ENCODE measurements around the gene DOK6.
"Not testable (repeated sequence)": the region's sequence is repeated elsewhere in the genome, so short reads cannot be mapped to it uniquely, and the experiment has no call there.

DOK6 gene

GRCh38 chr18:69872661-69873060, 472.0 kb downstream of the DOK6 start:
- DNase-seq (ENCODE audit: low read depth) = no peak

- no peak for DNase-seq (ENCODE audit: low read depth)
Measured at GRCh38 chr18:69874058-69874457, 473.4 kb downstream of the DOK6 start.

GRCh38 chr18:69876490-69876889, 475.8 kb downstream of the DOK6 start:
- DNase-seq (ENCODE audit: low read depth) = no peak

GRCh38 chr18:69878213-69878933, 477.7 kb downstream of the DOK6 start:
- DNase-seq (ENCODE audit: low read depth) = no peak

GRCh38 chr18:69879051-69879450, 478.4 kb downstream of the DOK6 start:
- not testable (repeated sequence) for DNase-seq (ENCODE audit: low read depth)

- DNase-seq (ENCODE audit: low read depth) = no peak
Measured at GRCh38 chr18:69880083-69880482, 479.4 kb downstream of the DOK6 start.

GRCh38 chr18:69882965-69883668, 482.4 kb downstream of the DOK6 start:
- DNase-seq (ENCODE audit: low read depth) = no peak

- no peak for DNase-seq (ENCODE audit: low read depth)
Measured at GRCh38 chr18:69883781-69884180, 483.1 kb downstream of the DOK6 start.

GRCh38 chr18:69885355-69885754, 484.7 kb downstream of the DOK6 start:
- DNase-seq (ENCODE audit: low read depth) = no peak

GRCh38 chr18:69885841-69886531, 485.3 kb downstream of the DOK6 start:
- no peak for DNase-seq (ENCODE audit: low read depth)

GRCh38 chr18:69887256-69887655, 486.6 kb downstream of the DOK6 start:
- no peak for DNase-seq (ENCODE audit: low read depth)

GRCh38 chr18:69889009-69889408, 488.3 kb downstream of the DOK6 start:
- no peak for DNase-seq (ENCODE audit: low read depth)

- DNase-seq (ENCODE audit: low read depth) = no peak
Measured at GRCh38 chr18:69890558-69890957, 489.9 kb downstream of the DOK6 start.

- DNase-seq (ENCODE audit: low read depth) = no peak
Measured at GRCh38 chr18:69894467-69894866, 493.8 kb downstream of the DOK6 start.

- no peak for DNase-seq (ENCODE audit: low read depth)
Measured at GRCh38 chr18:69895066-69896047, 494.7 kb downstream of the DOK6 start.

- DNase-seq (ENCODE audit: low read depth) = no peak
Measured at GRCh38 chr18:69897397-69898108, 496.9 kb downstream of the DOK6 start.

- no peak for DNase-seq (ENCODE audit: low read depth)
Measured at GRCh38 chr18:69898241-69898861, 497.7 kb downstream of the DOK6 start.

All from non-pigmented ciliary epithelial cell (primary cell).